ENCODE data around the gene FGGY.

Gene FGGY

DNA sequence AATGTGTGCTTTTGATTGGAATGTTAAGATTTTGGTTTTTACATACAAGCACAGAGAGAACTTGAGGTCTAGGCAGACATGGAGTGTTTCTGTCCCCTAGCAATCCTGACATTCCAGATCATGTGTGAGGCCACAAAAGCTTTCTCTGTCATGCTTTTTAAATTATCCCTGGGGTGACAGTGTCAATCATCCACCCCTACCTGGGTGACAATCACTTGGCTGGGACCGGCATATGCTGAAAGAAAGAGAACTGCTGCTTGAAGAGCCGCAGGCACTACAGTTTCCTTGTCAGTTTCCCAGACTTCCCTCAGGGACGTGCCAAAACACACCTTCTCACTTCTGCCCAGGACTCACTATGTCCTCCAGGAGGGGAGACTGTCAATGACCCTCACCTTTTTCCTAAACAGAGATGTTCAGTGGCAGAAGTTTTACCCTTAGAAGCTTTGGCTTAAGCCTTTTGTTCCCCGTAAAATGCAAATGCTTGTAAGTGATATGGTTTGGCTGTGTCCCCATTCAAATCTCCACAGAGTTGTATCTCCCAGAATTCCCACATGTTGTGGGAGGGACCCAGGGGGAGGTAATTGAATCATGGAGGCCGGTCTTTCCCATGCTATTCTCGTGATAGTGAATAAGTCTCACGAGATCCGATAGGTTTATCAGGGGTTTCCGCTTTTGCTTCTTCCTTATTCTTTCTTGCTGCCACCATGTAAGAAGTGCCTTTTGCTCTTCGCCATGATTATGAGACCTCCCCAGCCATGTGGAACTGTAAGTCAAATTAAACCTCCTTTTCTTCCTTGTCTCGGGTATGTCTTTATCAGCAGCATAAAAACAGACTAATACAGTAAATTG, 217.4 kb downstream of the FGGY start:
- POLR2A ChIA-PET = no interaction called here
- Histone ChIP-seq H3K9me3 (ENCODE audit: control insufficient read depth, insufficient read depth, low read depth, low read length) (no peaks in the 10 kb centered on the region), H3K4me3 (ENCODE audit: low read depth, low read length) (no peak overlapping the region), H3K36me3 (ENCODE audit: control insufficient read depth in 2 of 2, insufficient read depth in 1 of 2, low read length in 2 of 2) (no peaks in the 10 kb centered on the region), H3K27ac (ENCODE audit: extremely low read depth, low read depth, low read length) (no peak overlapping the region), H3K4me1 (ENCODE audit: control insufficient read depth, insufficient read depth, low read length) (no peaks in the 10 kb centered on the region)
- CTCF ChIA-PET = interaction anchor here (0.7 kb wide), 1 partner anchor 1403 kb away, joined by 3 read pairs; no protein-coding TSS in a partner anchor
- TF ChIP-seq ZNF239 (tag by site-specific recombination; IDR thresholded peaks at IDR 0.05) (no peak), ZNF354C (tag by site-specific recombination; IDR thresholded peaks at IDR 0.05; ENCODE audit: borderline replicate concordance, low read depth) (no peak), ZIC2 (tag by site-specific recombination; IDR thresholded peaks at IDR 0.05) (no peak), ZNF157 (tag by site-specific recombination; IDR thresholded peaks at IDR 0.05) (no peak), ZNF629 (tag by site-specific recombination; IDR thresholded peaks at IDR 0.05) (no peak), KLF9 (tag by site-specific recombination; IDR thresholded peaks at IDR 0.05; ENCODE audit: low read depth) (no peak)
- TF ChIP-seq, protein P1, sequence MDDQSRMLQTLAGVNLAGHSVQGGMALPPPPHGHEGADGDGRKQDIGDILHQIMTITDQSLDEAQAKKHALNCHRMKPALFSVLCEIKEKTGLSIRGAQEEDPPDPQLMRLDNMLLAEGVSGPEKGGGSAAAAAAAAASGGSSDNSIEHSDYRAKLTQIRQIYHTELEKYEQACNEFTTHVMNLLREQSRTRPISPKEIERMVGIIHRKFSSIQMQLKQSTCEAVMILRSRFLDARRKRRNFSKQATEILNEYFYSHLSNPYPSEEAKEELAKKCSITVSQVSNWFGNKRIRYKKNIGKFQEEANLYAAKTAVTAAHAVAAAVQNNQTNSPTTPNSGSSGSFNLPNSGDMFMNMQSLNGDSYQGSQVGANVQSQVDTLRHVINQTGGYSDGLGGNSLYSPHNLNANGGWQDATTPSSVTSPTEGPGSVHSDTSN (CRISPR knock-in tag; IDR thresholded peaks at IDR 0.05) = no peak
- TF ChIP-seq, protein P2, sequence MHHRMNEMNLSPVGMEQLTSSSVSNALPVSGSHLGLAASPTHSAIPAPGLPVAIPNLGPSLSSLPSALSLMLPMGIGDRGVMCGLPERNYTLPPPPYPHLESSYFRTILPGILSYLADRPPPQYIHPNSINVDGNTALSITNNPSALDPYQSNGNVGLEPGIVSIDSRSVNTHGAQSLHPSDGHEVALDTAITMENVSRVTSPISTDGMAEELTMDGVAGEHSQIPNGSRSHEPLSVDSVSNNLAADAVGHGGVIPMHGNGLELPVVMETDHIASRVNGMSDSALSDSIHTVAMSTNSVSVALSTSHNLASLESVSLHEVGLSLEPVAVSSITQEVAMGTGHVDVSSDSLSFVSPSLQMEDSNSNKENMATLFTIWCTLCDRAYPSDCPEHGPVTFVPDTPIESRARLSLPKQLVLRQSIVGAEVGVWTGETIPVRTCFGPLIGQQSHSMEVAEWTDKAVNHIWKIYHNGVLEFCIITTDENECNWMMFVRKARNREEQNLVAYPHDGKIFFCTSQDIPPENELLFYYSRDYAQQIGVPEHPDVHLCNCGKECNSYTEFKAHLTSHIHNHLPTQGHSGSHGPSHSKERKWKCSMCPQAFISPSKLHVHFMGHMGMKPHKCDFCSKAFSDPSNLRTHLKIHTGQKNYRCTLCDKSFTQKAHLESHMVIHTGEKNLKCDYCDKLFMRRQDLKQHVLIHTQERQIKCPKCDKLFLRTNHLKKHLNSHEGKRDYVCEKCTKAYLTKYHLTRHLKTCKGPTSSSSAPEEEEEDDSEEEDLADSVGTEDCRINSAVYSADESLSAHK (tag by site-specific recombination; IDR thresholded peaks at IDR 0.05) = no peak

DNA sequence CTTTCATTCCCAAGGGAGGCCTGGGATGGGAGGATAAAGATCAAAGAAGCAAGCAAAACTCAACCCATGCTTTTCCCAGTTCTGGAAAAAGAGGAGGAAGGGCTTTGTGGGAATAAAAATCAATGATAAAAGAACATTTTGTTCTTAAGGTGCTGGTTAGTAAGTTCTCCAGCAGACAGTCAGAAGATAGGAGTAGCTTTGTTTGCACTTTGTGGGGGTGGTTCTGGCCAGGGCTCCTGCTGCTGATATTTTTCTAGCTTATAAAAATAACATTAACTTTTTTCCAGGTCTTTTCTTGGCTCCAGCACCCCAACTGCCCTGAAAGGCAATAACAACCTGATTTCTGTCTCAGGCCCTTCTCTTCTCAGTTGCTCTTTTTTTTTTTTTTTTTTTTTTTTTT, 220.0 kb downstream of the FGGY start:
- POLR2A ChIA-PET = no interaction called here
- TF ChIP-seq, protein P3, sequence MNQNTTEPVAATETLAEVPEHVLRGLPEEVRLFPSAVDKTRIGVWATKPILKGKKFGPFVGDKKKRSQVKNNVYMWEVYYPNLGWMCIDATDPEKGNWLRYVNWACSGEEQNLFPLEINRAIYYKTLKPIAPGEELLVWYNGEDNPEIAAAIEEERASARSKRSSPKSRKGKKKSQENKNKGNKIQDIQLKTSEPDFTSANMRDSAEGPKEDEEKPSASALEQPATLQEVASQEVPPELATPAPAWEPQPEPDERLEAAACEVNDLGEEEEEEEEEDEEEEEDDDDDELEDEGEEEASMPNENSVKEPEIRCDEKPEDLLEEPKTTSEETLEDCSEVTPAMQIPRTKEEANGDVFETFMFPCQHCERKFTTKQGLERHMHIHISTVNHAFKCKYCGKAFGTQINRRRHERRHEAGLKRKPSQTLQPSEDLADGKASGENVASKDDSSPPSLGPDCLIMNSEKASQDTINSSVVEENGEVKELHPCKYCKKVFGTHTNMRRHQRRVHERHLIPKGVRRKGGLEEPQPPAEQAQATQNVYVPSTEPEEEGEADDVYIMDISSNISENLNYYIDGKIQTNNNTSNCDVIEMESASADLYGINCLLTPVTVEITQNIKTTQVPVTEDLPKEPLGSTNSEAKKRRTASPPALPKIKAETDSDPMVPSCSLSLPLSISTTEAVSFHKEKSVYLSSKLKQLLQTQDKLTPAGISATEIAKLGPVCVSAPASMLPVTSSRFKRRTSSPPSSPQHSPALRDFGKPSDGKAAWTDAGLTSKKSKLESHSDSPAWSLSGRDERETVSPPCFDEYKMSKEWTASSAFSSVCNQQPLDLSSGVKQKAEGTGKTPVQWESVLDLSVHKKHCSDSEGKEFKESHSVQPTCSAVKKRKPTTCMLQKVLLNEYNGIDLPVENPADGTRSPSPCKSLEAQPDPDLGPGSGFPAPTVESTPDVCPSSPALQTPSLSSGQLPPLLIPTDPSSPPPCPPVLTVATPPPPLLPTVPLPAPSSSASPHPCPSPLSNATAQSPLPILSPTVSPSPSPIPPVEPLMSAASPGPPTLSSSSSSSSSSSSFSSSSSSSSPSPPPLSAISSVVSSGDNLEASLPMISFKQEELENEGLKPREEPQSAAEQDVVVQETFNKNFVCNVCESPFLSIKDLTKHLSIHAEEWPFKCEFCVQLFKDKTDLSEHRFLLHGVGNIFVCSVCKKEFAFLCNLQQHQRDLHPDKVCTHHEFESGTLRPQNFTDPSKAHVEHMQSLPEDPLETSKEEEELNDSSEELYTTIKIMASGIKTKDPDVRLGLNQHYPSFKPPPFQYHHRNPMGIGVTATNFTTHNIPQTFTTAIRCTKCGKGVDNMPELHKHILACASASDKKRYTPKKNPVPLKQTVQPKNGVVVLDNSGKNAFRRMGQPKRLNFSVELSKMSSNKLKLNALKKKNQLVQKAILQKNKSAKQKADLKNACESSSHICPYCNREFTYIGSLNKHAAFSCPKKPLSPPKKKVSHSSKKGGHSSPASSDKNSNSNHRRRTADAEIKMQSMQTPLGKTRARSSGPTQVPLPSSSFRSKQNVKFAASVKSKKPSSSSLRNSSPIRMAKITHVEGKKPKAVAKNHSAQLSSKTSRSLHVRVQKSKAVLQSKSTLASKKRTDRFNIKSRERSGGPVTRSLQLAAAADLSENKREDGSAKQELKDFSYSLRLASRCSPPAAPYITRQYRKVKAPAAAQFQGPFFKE (tag by site-specific recombination; IDR thresholded peaks at IDR 0.05; ENCODE audit: borderline replicate concordance) = no peak
- TF ChIP-seq ZNF776 (tag by site-specific recombination; IDR thresholded peaks at IDR 0.05; ENCODE audit: borderline replicate concordance) (no peak), ZNF274 (IDR thresholded peaks at IDR 0.05; ENCODE audit: low read length) (no peak), ZNF274 (tag by site-specific recombination; IDR thresholded peaks at IDR 0.05; ENCODE audit: borderline replicate concordance) (no peak), ZNF76 (tag by site-specific recombination; IDR thresholded peaks at IDR 0.05; ENCODE audit: borderline replicate concordance, low read depth) (no peak), ZNF138 (tag by site-specific recombination; IDR thresholded peaks at IDR 0.05; ENCODE audit: borderline replicate concordance) (no peak), ZBTB21 (tag by site-specific recombination; IDR thresholded peaks at IDR 0.05) (no peak)
- TF ChIP-seq, protein P4, sequence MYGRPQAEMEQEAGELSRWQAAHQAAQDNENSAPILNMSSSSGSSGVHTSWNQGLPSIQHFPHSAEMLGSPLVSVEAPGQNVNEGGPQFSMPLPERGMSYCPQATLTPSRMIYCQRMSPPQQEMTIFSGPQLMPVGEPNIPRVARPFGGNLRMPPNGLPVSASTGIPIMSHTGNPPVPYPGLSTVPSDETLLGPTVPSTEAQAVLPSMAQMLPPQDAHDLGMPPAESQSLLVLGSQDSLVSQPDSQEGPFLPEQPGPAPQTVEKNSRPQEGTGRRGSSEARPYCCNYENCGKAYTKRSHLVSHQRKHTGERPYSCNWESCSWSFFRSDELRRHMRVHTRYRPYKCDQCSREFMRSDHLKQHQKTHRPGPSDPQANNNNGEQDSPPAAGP (tag by site-specific recombination; IDR thresholded peaks at IDR 0.05) = no peak
- TF ChIP-seq, protein P2 (tag by site-specific recombination; IDR thresholded peaks at IDR 0.05) = no peak

More for the DNA sequence above, 220.0 kb downstream of the FGGY start:
- no peaks in the 10 kb centered on the region for H3K36me3 ChIP-seq (ENCODE audit: control insufficient read depth in 2 of 2, insufficient read depth in 1 of 2, low read length in 2 of 2)
- no peak overlapping the region for H3K27ac ChIP-seq (ENCODE audit: extremely low read depth, low read depth, low read length)
- no peak overlapping the region for H3K4me3 ChIP-seq (ENCODE audit: low read depth, low read length)
- CTCF ChIA-PET = no interaction called here
- no peaks in the 10 kb centered on the region for H3K4me1 ChIP-seq (ENCODE audit: control insufficient read depth, insufficient read depth, low read length)
- H3K9me3 ChIP-seq (ENCODE audit: control insufficient read depth, insufficient read depth, low read depth, low read length) = no peaks in the 10 kb centered on the region

Measured in HEK293 (cell line).